ENCODE results near the gene TMBIM1.

The TMBIM1 gene

GRCh38 chr2:218272531-218273212 lies 19.6 kb downstream of the TMBIM1 start:
- Histone ChIP-seq H3K9ac (ENCODE audit: low read depth, low read length, poor library complexity) (no peak overlapping the region), H4K91ac (ENCODE audit: low read depth, low read length, poor library complexity) (peak overlapping the region; percentile 23), H2BK5ac (ENCODE audit: low read length) (no peak overlapping the region), H3K14ac (ENCODE audit: low read length) (no peak overlapping the region), H3K36me3 (replicated peaks in 1 of 2; ENCODE audit: control insufficient read depth in 2 of 2, insufficient read depth in 2 of 2, low read length in 2 of 2) (peaks cover 29 to 41% of the 10 kb centered on the region in 2 donors), H3K27me3 (ENCODE audit: control insufficient read depth in 3 of 3, insufficient read depth in 3 of 3, low read depth in 1 of 3, low read length in 3 of 3) (no peaks in the 10 kb centered on the region), H2BK120ac (ENCODE audit: low read depth, low read length) (no peak overlapping the region), H2AFZ (ENCODE audit: low read length) (no peak overlapping the region), H3K4me3 (ENCODE audit: low read length in 2 of 2) (peak overlapping the region in 1 of 2 donors; percentile 10), H3K9me3 (replicated peaks in 1 of 2; ENCODE audit: control insufficient read depth in 2 of 2, insufficient read depth in 1 of 2, low read depth in 1 of 2, low read length in 2 of 2) (no peaks in the 10 kb centered on the region), H2BK15ac (ENCODE audit: low read length) (peak overlapping the region; percentile 64), H3K4me1 (ENCODE audit: control insufficient read depth in 2 of 2, insufficient read depth in 1 of 2, low read depth in 1 of 2, low read length in 2 of 2) (peaks cover 8 to 10% of the 10 kb centered on the region in 2 donors), H3K79me1 (ENCODE audit: low read depth, low read length) (peaks cover 8% of the 10 kb centered on the region), H3K23ac (ENCODE audit: low read depth, low read length, poor library complexity) (no peak overlapping the region), H2BK12ac (ENCODE audit: low read length) (peak overlapping the region; percentile 4), H4K8ac (ENCODE audit: low read depth, low read length) (no peak overlapping the region), H3K4me2 (ENCODE audit: insufficient read depth, low read length, poor library complexity, severe bottlenecking) (no peak overlapping the region), H3K4ac (ENCODE audit: low read length) (no peak overlapping the region), H3K27ac (replicated peaks; ENCODE audit: low read length) (no peak overlapping the region), H3K18ac (ENCODE audit: low read length) (no peak overlapping the region), H2AK5ac (ENCODE audit: low read depth, low read length) (peak overlapping the region; percentile 40)
- no CpG with 5 or more reads among the region's 18 CpGs for WGBS, 2 donors (ENCODE audit: extremely low coverage in 2 of 2, insufficient read length in 2 of 2, insufficient replicate concordance in 1 of 2)
- peak; percentile 78 for DNase-seq (ENCODE audit: low spot score)

- no peak for DNase-seq (ENCODE audit: low spot score)
- Histone ChIP-seq H3K36me3 (replicated peaks in 1 of 2; ENCODE audit: control insufficient read depth in 2 of 2, insufficient read depth in 2 of 2, low read length in 2 of 2) (peaks cover 31 to 43% of the 10 kb centered on the region in 2 donors), H2BK12ac (ENCODE audit: low read length) (no peak overlapping the region), H2BK120ac (ENCODE audit: low read depth, low read length) (no peak overlapping the region), H3K9ac (ENCODE audit: low read depth, low read length, poor library complexity) (no peak overlapping the region), H3K4ac (ENCODE audit: low read length) (no peak overlapping the region), H2AK5ac (ENCODE audit: low read depth, low read length) (peak overlapping the region; percentile 40), H3K4me1 (ENCODE audit: control insufficient read depth in 2 of 2, insufficient read depth in 1 of 2, low read depth in 1 of 2, low read length in 2 of 2) (peaks cover 8 to 10% of the 10 kb centered on the region in 2 donors), H3K4me2 (ENCODE audit: insufficient read depth, low read length, poor library complexity, severe bottlenecking) (no peak overlapping the region), H4K91ac (ENCODE audit: low read depth, low read length, poor library complexity) (peak overlapping the region; percentile 23), H3K27ac (replicated peaks; ENCODE audit: low read length) (no peak overlapping the region), H3K18ac (ENCODE audit: low read length) (no peak overlapping the region), H3K23ac (ENCODE audit: low read depth, low read length, poor library complexity) (no peak overlapping the region), H2BK15ac (ENCODE audit: low read length) (peak overlapping the region; percentile 64), H3K27me3 (ENCODE audit: control insufficient read depth in 3 of 3, insufficient read depth in 3 of 3, low read depth in 1 of 3, low read length in 3 of 3) (no peaks in the 10 kb centered on the region), H2AFZ (ENCODE audit: low read length) (no peak overlapping the region), H3K9me3 (replicated peaks in 1 of 2; ENCODE audit: control insufficient read depth in 2 of 2, insufficient read depth in 1 of 2, low read depth in 1 of 2, low read length in 2 of 2) (no peaks in the 10 kb centered on the region), H4K8ac (ENCODE audit: low read depth, low read length) (no peak overlapping the region), H3K79me1 (ENCODE audit: low read depth, low read length) (peaks cover 8% of the 10 kb centered on the region), H2BK5ac (ENCODE audit: low read length) (no peak overlapping the region), H3K4me3 (ENCODE audit: low read length in 2 of 2) (peak overlapping the region in 1 of 2 donors; percentile 83), H3K14ac (ENCODE audit: low read length) (no peak overlapping the region)
- no CpG with 5 or more reads among the region's 5 CpGs for WGBS, 2 donors (ENCODE audit: extremely low coverage in 2 of 2, insufficient read length in 2 of 2, insufficient replicate concordance in 1 of 2)
These were observed 20.3 kb downstream of the TMBIM1 start for GRCh38 chr2:218271865-218272530.

GRCh38 chr2:218271487-218271797 lies 20.9 kb downstream of the TMBIM1 start:
- no peak for DNase-seq (ENCODE audit: low spot score)
- no CpG with 5 or more reads among the region's 4 CpGs for WGBS, 2 donors (ENCODE audit: extremely low coverage in 2 of 2, insufficient read length in 2 of 2, insufficient replicate concordance in 1 of 2)
- no peak overlapping the region for H2BK120ac ChIP-seq (ENCODE audit: low read depth, low read length)
- no peak overlapping the region for H3K27ac ChIP-seq (replicated peaks; ENCODE audit: low read length)
- no peak overlapping the region for H2BK12ac ChIP-seq (ENCODE audit: low read length)
- no peak overlapping the region for H3K4ac ChIP-seq (ENCODE audit: low read length)
- no peak overlapping the region for H3K23ac ChIP-seq (ENCODE audit: low read depth, low read length, poor library complexity)
- no peak overlapping the region for H2AFZ ChIP-seq (ENCODE audit: low read length)
- no peaks in the 10 kb centered on the region for H3K9me3 ChIP-seq (replicated peaks in 1 of 2; ENCODE audit: control insufficient read depth in 2 of 2, insufficient read depth in 1 of 2, low read depth in 1 of 2, low read length in 2 of 2)
- peaks cover 8% of the 10 kb centered on the region for H3K79me1 ChIP-seq (ENCODE audit: low read depth, low read length)
- H4K8ac ChIP-seq (ENCODE audit: low read depth, low read length) = no peak overlapping the region
- H3K18ac ChIP-seq (ENCODE audit: low read length) = no peak overlapping the region
- H4K91ac ChIP-seq (ENCODE audit: low read depth, low read length, poor library complexity) = no peak overlapping the region
- H3K4me3 ChIP-seq (ENCODE audit: low read length in 2 of 2) = peak overlapping the region in 1 of 2 donors; percentile 83
- H3K4me2 ChIP-seq (ENCODE audit: insufficient read depth, low read length, poor library complexity, severe bottlenecking) = peak overlapping the region; percentile 59
- H3K36me3 ChIP-seq (replicated peaks in 1 of 2; ENCODE audit: control insufficient read depth in 2 of 2, insufficient read depth in 2 of 2, low read length in 2 of 2) = peaks cover 33 to 47% of the 10 kb centered on the region in 2 donors
- H2BK5ac ChIP-seq (ENCODE audit: low read length) = no peak overlapping the region
- no peak overlapping the region for H2AK5ac ChIP-seq (ENCODE audit: low read depth, low read length)
- H3K14ac ChIP-seq (ENCODE audit: low read length) = no peak overlapping the region
- no peak overlapping the region for H2BK15ac ChIP-seq (ENCODE audit: low read length)
- H3K4me1 ChIP-seq (ENCODE audit: control insufficient read depth in 2 of 2, insufficient read depth in 1 of 2, low read depth in 1 of 2, low read length in 2 of 2) = peaks cover 8 to 10% of the 10 kb centered on the region in 2 donors
- H3K9ac ChIP-seq (ENCODE audit: low read depth, low read length, poor library complexity) = no peak overlapping the region
- no peaks in the 10 kb centered on the region for H3K27me3 ChIP-seq (ENCODE audit: control insufficient read depth in 3 of 3, insufficient read depth in 3 of 3, low read depth in 1 of 3, low read length in 3 of 3)

- H2BK120ac ChIP-seq (ENCODE audit: low read depth, low read length) = no peak overlapping the region
- peaks cover 8 to 10% of the 10 kb centered on the region in 2 donors for H3K4me1 ChIP-seq (ENCODE audit: control insufficient read depth in 2 of 2, insufficient read depth in 1 of 2, low read depth in 1 of 2, low read length in 2 of 2)
- H2AFZ ChIP-seq (ENCODE audit: low read length) = peak overlapping the region; percentile 90
- H2BK15ac ChIP-seq (ENCODE audit: low read length) = no peak overlapping the region
- H3K4me3 ChIP-seq (ENCODE audit: low read length in 2 of 2) = peak overlapping the region; percentile 83
- H3K4me2 ChIP-seq (ENCODE audit: insufficient read depth, low read length, poor library complexity, severe bottlenecking) = peak overlapping the region; percentile 59
- peak overlapping the region; percentile 92 for H3K9ac ChIP-seq (ENCODE audit: low read depth, low read length, poor library complexity)
- no peak overlapping the region for H2BK12ac ChIP-seq (ENCODE audit: low read length)
- no peak overlapping the region for H3K14ac ChIP-seq (ENCODE audit: low read length)
- no peak overlapping the region for H4K91ac ChIP-seq (ENCODE audit: low read depth, low read length, poor library complexity)
- H3K27me3 ChIP-seq (ENCODE audit: control insufficient read depth in 3 of 3, insufficient read depth in 3 of 3, low read depth in 1 of 3, low read length in 3 of 3) = no peaks in the 10 kb centered on the region
- H3K9me3 ChIP-seq (replicated peaks in 1 of 2; ENCODE audit: control insufficient read depth in 2 of 2, insufficient read depth in 1 of 2, low read depth in 1 of 2, low read length in 2 of 2) = no peaks in the 10 kb centered on the region
- H3K18ac ChIP-seq (ENCODE audit: low read length) = peak overlapping the region; percentile 92
- peaks cover 38 to 47% of the 10 kb centered on the region in 2 donors for H3K36me3 ChIP-seq (replicated peaks in 1 of 2; ENCODE audit: control insufficient read depth in 2 of 2, insufficient read depth in 2 of 2, low read length in 2 of 2)
- no peak overlapping the region for H2AK5ac ChIP-seq (ENCODE audit: low read depth, low read length)
- no peak for DNase-seq (ENCODE audit: low spot score)
- WGBS, 2 donors (ENCODE audit: extremely low coverage in 2 of 2, insufficient read length in 2 of 2, insufficient replicate concordance in 1 of 2) = no CpG with 5 or more reads among the region's 23 CpGs
- H3K23ac ChIP-seq (ENCODE audit: low read depth, low read length, poor library complexity) = peak overlapping the region; percentile 49
- no peak overlapping the region for H3K27ac ChIP-seq (replicated peaks; ENCODE audit: low read length)
- no peak overlapping the region for H4K8ac ChIP-seq (ENCODE audit: low read depth, low read length)
- H2BK5ac ChIP-seq (ENCODE audit: low read length) = no peak overlapping the region
- no peak overlapping the region for H3K4ac ChIP-seq (ENCODE audit: low read length)
- peaks cover 8% of the 10 kb centered on the region for H3K79me1 ChIP-seq (ENCODE audit: low read depth, low read length)
These were observed 21.4 kb downstream of the TMBIM1 start for GRCh38 chr2:218270721-218271486.
